ENCODE results near the gene MGMT.

GRCh38 chr10:129526943-129527342 is 59.9 kb downstream of the MGMT start:
- TF ChIP-seq CTCF (IDR thresholded peaks at IDR 0.05; ENCODE audit: insufficient read depth, low read length), result no peak
- TF ChIP-seq, protein P1, sequence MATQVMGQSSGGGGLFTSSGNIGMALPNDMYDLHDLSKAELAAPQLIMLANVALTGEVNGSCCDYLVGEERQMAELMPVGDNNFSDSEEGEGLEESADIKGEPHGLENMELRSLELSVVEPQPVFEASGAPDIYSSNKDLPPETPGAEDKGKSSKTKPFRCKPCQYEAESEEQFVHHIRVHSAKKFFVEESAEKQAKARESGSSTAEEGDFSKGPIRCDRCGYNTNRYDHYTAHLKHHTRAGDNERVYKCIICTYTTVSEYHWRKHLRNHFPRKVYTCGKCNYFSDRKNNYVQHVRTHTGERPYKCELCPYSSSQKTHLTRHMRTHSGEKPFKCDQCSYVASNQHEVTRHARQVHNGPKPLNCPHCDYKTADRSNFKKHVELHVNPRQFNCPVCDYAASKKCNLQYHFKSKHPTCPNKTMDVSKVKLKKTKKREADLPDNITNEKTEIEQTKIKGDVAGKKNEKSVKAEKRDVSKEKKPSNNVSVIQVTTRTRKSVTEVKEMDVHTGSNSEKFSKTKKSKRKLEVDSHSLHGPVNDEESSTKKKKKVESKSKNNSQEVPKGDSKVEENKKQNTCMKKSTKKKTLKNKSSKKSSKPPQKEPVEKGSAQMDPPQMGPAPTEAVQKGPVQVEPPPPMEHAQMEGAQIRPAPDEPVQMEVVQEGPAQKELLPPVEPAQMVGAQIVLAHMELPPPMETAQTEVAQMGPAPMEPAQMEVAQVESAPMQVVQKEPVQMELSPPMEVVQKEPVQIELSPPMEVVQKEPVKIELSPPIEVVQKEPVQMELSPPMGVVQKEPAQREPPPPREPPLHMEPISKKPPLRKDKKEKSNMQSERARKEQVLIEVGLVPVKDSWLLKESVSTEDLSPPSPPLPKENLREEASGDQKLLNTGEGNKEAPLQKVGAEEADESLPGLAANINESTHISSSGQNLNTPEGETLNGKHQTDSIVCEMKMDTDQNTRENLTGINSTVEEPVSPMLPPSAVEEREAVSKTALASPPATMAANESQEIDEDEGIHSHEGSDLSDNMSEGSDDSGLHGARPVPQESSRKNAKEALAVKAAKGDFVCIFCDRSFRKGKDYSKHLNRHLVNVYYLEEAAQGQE (IDR thresholded peaks at IDR 0.05; ENCODE audit: insufficient replicate concordance, low read depth), result no peak
- no peak for TF ChIP-seq POLR2AphosphoS5 (IDR thresholded peaks at IDR 0.05; ENCODE audit: low read depth)
- TF ChIP-seq GABPA (IDR thresholded peaks at IDR 0.05; ENCODE audit: low read depth), result no peak
- no peak for TF ChIP-seq SPI1 (IDR thresholded peaks at IDR 0.05; ENCODE audit: borderline replicate concordance, low read depth)
